Lower leg skin (tissue), 3 donors: ENCODE results near the gene MEX3A.

Experiments
- CTCF ChIP-seq, 3 donors: fragments of 450-650 bp; IDR thresholded peaks; one replicate each; pipeline ENCODE4 v1.5.1; 2016; ENCODE audit warnings: antibody characterized with exemption in 3 of 3, mild to moderate bottlenecking in 3 of 3, moderate library complexity in 2 of 3
- POLR2A ChIP-seq, 2 donors: fragments of 450-650 bp; IDR thresholded peaks; one replicate each; pipeline ENCODE4 v1.6.1; 2016 to 2017; ENCODE audit warnings: antibody characterized with exemption in 2 of 2, mild to moderate bottlenecking in 1 of 2, moderate library complexity in 1 of 2

DNA sequence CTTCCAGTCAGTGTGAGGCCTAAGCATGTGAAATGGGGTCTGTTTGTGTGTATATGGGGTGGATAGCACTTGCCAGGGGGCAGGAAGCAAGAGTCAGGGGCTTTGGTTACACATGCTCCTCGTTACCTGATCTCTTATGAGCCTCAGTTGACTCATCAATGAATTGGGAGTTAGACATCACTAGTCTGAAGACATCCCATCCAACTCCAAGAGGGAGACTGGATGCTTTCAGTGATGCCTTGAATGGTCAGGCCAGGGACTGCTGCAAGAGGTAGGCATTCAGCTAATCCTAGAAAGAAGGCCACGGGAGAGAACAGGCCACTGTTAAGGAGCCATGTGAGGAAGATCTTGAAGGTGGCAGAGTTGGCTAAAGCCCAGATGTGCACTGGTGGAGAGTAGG is 15.0 kb downstream of the MEX3A start:
- no peak for TF ChIP-seq POLR2A (IDR thresholded peaks at IDR 0.05)
- no peak for TF ChIP-seq CTCF (IDR thresholded peaks at IDR 0.05)
